GM12875 (cell line): ENCODE measurements around the gene ACAA1.

Experiments used
- H3K4me3 ChIP-seq: one replicate; pipeline ENCODE4 v1.5.1; 2011; ENCODE audit warnings: low read depth, low read length, control low read depth
- TF ChIP-seq, protein P1 (sequence below): IDR thresholded peaks from 2 replicates; pipeline ENCODE4 v1.5.1; 2011; ENCODE audit warnings: low read depth, mild to moderate bottlenecking, control low read depth, inconsistent platforms, low read length, moderate library complexity, borderline replicate concordance; ENCODE audit not compliant: insufficient read depth

Gene ACAA1, protein sequence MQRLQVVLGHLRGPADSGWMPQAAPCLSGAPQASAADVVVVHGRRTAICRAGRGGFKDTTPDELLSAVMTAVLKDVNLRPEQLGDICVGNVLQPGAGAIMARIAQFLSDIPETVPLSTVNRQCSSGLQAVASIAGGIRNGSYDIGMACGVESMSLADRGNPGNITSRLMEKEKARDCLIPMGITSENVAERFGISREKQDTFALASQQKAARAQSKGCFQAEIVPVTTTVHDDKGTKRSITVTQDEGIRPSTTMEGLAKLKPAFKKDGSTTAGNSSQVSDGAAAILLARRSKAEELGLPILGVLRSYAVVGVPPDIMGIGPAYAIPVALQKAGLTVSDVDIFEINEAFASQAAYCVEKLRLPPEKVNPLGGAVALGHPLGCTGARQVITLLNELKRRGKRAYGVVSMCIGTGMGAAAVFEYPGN

DNA sequence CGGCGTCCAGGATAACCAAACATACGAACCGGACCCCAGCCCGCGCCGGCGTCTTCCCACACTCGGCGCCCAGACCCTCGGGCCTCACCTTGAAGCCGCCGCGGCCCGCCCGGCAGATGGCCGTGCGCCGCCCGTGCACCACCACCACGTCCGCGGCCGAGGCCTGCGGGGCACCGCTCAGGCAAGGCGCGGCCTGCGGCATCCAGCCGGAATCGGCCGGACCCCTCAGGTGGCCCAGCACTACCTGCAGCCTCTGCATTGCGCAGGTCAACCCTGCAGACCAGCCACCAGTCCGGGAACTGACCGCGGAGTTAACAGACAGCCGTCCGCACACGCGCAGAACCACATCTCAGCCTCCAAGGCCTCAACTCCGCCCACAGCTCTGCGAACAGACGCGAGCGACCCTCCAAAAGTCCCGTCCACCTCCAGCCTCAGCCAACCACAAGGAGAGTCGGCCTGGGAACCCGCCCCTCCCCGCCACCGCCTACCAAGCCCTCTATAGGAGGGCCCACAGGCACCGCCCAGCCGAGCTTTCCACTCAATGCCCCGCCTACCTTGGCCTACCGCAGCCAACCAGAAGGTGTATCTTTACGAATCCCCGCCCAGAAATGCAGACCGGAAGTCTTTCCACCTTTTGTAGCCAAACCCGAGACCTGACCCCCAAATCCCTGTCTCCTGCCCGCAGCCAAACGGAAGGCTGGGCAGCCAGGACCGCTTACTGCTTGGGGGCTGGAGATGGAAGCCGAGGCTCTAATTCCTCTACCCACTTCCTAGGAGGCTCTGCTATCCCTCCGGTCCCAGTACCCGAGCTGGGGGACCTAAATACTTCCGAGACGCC is at the start of gene ACAA1:
Gene ACAA1, minus strand, starts transcription at position 351 of the 838 bp plus-strand sequence. Its CDS starts 92 bp downstream, at position 259.
- peak within 1 kb of the TSS; percentile 99 for H3K4me3 ChIP-seq
- TF ChIP-seq, protein P1, sequence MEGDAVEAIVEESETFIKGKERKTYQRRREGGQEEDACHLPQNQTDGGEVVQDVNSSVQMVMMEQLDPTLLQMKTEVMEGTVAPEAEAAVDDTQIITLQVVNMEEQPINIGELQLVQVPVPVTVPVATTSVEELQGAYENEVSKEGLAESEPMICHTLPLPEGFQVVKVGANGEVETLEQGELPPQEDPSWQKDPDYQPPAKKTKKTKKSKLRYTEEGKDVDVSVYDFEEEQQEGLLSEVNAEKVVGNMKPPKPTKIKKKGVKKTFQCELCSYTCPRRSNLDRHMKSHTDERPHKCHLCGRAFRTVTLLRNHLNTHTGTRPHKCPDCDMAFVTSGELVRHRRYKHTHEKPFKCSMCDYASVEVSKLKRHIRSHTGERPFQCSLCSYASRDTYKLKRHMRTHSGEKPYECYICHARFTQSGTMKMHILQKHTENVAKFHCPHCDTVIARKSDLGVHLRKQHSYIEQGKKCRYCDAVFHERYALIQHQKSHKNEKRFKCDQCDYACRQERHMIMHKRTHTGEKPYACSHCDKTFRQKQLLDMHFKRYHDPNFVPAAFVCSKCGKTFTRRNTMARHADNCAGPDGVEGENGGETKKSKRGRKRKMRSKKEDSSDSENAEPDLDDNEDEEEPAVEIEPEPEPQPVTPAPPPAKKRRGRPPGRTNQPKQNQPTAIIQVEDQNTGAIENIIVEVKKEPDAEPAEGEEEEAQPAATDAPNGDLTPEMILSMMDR: no peak

DNA sequence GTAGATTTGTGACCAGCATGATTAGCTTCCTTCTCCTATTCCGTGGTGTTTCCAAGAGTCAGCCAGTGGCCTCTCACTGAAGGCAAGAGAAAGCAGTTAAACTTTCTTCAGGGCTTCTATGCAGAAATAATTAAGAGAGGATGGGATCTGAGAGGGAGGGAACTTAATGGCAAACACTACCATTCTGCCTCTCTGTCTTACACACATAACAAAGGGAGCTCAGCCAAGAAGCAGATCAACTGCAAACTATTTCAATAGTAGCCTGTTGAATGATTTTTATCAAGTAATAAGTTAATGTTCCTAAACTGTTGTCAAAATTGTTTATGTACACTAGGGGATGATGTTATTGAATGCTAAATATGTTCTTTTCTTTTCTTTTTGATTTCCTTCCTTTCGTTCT is 40.3 kb upstream of the ACAA1 start:
- TF ChIP-seq, protein P1: no peak
- no peak overlapping the region for H3K4me3 ChIP-seq

DNA sequence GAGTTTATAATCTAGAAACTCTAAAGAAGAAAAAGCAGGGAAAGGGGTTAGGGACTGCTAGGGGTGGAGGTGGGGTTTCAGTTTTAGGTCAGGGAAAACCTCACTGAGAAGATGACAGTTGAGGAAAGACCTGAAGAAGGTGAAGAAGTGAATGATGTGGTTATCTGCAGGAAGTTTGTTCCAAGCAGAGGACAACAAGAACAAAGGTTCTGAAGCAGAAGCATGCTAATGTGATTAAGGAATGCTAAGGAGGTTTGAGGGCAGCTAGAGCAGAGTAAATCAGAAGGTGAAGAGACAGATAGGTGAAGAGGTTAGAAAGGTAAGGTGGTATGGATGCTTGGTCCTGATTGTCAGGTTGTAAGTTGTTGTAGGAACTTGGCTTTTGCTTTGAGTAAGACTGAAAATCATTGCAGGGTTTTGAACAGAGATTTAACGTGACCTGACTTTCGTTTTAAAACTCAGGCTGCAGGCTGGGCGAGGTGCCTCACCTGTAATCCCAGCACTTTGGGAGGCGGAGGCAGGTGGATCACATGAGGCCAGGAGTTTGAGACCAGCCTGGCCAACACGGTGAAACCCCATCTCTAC is 37.0 kb upstream of the ACAA1 start:
- TF ChIP-seq, protein P1: no peak
- H3K4me3 ChIP-seq: peak overlapping the region; percentile 2

DNA sequence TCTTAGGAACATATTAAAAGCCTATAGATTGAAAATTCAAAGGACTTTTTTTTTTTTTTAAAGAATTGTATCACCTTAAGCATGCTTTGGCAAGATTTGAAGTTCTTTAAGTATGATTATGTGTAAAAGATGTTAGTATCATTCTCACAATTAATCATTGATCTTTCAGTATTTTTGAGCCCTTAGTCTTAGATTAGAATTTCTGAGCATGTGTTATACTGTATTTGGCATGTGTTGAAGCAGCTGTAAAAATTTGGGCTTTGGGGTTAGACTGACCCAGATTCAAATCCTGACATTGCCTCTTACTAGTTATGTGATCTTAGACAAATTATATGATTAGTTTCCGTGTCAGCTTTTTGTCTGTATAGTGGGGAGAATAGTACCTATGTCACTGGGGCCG is 34.7 kb upstream of the ACAA1 start:
- TF ChIP-seq, protein P1: no peak

DNA sequence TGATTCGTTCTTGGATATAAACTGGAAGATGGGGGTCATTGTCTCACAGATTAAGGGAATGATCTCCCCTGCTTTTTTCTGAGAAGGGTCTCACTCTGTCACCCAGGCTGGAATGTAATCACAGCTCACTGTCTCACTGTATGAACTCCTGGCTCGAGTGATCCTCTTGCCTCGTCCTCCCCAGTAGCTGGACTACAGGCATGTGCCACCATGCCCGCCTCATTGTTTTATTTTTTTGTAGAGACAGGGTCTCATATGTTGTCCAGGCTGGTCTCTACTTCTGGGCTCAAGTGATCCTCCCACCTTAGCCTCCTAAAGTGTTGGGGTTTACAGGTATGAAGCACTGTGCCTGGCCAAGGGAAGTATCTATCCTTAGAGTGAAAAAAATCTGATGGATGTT is 33.8 kb upstream of the ACAA1 start:
- H3K4me3 ChIP-seq: no peak overlapping the region
- TF ChIP-seq, protein P1: no peak

More for the DNA sequence above, 34.7 kb upstream of the ACAA1 start:
- H3K4me3 ChIP-seq: no peak overlapping the region

DNA sequence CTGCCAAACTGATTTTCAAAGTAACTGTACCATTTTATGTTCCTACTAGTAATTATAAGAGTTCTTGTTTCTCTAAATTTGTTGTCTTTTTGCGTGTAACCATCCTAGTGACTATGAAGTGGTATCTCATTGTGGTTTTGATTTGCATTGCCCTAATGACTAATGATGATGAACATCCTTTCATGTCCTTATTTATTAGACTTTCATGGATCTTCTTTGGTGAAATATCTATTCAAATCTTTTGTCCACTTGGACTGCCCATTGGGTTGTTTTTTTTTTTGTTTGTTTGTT is 32.0 kb upstream of the ACAA1 start:
- no peak overlapping the region for H3K4me3 ChIP-seq
- TF ChIP-seq, protein P1: no peak
